HG02798 (cell line): Measurements from ENCODE around the gene SLC15A4.
A peak's percentile ranks its signal among the peaks of the same experiment; 100 is the strongest.
"Not testable (repeated sequence)": the region's sequence is repeated elsewhere in the genome, so short reads cannot be mapped to it uniquely, and the experiment has no call there.

Experiments used
- ATAC-seq: cut with Tn5 transposase; IDR thresholded peaks from one replicate; pipeline ENCODE4 v1.9.1; 2021; ENCODE audit warnings: mild to moderate bottlenecking; ENCODE audit not compliant: unreplicated experiment, poor library complexity

Gene SLC15A4

DNA sequence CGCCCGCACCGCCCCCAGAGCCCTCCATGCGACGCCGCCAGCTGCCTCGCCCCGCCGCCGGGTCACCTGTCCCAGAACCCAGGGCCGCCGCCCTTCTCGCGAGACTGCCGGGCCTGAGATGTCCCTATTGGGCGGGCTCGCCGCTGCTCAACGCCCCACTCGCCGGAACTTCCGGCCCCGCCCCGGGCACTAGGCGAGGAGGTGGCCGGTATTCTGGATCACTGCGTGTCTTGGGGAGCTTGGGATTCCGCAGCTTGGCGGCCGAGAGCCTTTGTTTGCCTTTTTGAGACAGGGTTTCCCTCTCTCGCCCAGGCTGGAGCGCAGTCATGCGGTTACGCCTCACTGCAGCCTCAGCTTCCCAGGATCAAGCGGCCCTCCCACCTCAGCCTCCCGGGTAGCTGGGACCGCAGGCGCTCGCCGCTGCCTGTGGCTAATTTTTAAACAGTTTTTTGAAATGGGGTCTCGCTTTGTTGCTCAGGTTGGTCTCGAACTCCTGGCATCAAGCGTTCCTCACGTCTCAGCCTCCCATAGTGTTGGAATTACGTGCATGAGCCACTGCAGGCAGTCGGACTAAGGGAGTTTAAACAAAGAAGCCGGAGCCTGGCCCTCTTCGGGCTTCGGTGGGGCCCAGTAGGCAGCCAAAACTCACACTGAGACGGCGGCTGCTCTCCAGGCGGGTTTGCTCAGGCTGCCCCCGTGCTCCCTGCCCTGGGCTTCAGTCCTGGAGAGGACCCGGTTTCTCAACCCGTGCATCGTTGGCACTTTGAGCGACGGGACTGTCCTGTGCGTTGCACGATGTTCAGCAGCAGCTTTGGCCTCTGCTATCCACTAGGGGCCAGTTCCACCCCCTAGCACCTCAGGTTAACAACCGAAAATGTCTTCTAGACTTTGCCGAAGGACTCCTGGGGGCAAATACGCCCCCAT lies at the start of gene SLC15A4:
Gene SLC15A4, minus strand, starts transcription at position 43 of the 924 bp plus-strand sequence. Its CDS starts 15 bp downstream, at position 28.
- ATAC-seq = peak; percentile 82

DNA sequence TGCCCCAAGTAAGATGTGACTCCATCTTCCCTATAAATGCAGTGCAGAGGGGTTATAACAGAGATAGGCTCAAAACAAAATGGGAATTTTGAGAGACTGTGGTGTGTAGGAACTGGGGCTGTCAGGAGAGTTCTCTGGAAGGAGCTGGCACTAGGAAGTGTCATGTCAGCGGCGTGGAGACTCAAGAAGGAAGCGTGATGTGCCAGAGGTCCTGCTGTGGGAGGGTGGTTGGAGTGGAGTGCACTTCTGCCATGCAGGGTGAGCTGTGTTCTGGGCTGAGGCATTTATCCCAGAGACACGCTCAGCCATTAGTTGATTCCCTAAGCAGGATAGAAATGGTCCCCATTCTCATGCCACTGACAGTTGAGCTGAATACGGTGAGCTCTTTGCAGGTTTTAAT lies 48.5 kb upstream of the SLC15A4 start:
- ATAC-seq = no peak

DNA sequence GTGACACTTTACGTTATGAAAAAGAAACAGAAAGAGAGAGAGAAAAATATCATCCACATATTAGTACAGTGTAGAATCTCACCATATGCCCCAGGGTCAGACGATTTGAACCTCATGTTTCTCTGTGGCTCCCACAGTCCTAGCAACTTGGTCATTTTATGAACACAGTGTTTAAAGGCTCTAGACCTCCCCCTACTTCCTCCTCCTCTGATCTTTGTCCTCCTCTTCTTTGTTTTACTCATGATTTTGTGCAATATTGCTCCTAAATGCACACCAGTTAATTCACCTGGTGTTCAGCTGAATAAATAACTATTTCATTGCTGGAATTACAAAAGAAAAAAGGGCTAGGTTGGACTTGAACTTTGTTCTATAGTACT lies 47.7 kb upstream of the SLC15A4 start:
- ATAC-seq = no peak

DNA sequence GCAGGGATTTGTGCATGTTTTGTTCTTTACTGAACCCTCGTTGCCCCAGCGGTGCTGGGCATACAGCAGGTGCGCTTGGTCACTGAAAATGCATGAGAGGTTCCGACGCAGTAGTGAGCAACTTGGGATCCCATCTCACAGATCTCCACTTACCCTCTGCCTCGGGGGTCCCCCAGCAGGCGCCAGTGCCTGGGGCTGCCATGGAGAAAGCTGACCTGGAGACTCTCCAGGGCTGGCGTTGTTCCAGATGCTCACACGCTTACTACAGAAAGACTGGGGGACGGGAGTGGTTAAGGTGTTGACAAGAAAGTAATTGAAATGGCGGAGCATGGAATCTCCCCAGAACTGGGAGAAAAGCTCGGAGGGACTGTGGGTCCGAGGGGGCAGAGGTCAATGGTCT lies 43.7 kb upstream of the SLC15A4 start:
- no peak for ATAC-seq

DNA sequence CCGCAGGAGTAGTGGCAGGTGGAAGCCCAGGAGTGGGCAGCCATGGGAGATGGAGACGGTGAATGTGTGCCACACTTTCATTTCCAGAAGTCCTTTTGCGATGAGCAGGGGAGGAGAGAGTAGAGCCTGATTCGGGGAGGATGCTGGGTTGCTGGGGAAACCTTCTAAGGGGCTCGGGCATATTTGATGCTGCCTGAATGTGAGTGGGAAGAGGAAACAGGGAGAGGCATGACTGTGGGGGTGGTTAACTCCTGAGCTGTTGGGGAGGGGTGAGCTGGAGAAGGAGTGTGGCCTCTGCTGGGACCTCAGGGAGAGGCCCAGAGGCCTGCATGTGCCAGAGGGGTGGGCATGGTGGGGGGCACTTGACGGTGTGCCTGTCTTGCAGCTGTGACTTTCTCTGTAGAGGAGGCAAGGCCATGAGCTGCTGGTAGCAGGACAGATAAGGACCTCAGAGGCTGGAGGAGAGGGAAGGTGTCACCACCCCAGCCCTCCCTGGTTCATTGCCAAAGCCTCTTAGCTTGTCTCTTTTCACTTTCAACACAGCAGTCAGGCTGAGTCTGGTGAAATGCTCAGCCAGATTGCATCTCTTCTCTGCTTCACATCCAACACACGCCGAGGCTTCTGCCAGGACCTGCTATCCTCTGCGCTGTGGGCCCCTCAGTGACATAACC lies 40.9 kb upstream of the SLC15A4 start:
- no peak for ATAC-seq

DNA sequence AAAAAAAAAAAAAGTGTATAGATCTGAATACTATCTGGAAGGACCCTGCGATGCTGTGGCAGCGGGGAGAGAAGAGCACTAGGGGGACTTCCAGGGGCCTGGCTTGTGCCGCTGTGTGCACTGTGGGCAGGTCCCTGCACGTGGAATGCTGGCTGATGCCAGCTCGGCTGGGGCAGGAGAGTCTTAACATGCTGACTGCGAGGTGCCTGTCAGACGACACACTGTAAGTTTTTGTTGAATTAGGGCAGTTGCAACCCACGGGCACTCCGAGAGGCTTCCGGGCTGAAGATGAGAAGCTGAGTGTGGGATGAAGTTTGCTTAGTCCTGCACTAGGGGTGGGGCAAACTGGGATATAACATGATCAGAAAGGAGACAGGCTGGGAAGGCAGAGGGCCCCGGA lies 40.2 kb upstream of the SLC15A4 start:
- no peak for ATAC-seq

DNA sequence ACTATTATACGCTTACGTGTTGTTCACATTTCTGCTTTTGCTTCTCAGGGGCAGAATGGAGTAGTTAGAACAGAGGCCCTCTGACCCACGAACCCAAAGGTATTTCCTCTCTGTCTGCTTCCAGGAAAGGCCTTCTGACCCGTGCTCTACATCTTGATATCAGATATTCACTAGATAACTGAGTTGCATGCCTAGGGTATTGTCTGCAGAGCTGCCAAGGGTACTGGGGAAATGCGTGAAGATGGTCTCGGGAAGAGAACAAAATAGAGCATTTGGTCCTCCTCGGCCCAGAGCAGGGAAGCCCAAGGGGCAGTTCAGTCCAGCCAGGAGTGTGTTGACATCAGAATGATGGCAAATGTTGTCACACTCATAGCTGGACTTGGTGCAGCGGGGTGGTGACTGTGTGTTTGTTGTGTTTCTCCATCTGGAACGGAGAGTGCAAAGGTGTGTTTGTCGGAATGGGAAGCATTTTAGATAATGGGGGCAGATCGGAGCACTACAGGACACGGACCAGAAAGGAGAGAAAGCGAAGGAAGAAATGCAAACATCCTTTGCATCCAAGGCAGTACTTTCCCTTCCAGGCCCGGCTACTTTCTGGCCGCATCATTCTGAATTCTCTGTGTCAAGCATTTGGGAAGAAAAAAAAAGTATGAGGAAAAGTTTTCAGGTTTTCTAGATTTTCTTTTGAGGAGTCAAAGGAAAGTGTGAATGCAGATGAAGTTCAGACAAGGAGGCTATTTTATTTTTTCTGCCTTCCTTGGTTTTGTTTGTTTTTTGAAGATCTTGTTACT lies 37.7 kb upstream of the SLC15A4 start:
- no peak for ATAC-seq

DNA sequence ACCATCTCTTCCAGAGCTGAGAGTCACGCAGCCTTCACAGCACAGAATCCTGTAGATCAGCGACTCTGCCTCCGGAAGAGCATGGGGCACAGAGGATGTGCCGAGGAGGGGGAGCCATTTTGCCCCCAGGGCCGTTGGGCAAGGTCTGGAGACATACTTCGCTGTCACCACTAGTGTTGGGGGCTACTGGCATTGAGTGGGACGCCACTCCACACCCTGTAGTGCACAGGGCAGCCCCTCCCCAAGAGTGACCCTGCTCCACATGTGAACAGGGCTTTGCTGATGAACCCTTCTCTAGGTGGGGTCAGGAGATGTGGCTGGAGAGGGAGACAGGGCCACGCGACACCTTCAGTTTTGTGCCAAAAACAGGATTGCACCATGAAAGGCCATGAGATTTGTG lies 35.6 kb upstream of the SLC15A4 start:
- ATAC-seq = no peak

DNA sequence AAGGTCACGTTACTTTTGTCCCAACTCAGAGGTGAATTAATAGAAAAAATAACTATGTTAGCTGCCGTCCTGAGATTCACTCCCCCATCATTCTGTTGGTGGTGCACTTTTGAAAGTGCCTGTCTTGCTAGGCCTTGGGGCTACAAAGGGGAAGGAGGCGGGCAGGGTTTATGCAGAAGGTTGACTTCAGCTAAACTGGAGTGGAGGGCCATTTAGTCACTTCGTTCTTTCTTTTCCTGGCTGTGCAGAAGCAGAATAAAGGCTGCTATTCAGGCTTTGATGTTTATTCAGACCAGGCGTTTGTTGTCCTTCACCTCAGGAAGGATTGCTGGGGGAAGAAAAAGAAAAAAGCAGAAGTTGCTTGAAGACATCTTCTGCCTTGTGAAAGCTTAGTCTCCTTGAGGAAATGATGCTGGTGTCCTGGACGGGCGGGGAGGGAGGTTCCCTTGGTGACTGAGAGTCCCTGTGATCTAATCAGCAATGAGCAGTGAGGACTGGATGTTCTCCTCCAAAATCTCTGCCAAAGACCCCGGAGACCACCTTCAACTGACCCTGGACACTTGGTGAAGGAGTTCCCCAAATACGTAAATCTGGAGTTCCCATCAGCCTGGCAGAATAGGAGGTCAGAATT lies 33.5 kb upstream of the SLC15A4 start:
- ATAC-seq = no peak

DNA sequence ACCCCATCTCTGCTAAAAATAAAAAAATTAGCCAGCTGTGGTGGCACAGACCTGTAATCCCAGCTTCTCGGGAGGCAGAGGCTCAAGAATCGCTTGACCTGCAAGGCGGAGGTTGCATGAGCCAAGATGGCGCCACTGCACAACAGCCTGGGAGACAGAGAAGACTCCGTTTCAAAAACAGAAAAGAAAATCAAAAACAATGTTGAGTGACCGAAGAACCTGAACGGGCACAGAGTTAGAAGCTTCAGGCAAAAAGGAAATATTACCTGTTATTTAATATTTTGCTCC lies 33.0 kb upstream of the SLC15A4 start:
- no peak for ATAC-seq

DNA sequence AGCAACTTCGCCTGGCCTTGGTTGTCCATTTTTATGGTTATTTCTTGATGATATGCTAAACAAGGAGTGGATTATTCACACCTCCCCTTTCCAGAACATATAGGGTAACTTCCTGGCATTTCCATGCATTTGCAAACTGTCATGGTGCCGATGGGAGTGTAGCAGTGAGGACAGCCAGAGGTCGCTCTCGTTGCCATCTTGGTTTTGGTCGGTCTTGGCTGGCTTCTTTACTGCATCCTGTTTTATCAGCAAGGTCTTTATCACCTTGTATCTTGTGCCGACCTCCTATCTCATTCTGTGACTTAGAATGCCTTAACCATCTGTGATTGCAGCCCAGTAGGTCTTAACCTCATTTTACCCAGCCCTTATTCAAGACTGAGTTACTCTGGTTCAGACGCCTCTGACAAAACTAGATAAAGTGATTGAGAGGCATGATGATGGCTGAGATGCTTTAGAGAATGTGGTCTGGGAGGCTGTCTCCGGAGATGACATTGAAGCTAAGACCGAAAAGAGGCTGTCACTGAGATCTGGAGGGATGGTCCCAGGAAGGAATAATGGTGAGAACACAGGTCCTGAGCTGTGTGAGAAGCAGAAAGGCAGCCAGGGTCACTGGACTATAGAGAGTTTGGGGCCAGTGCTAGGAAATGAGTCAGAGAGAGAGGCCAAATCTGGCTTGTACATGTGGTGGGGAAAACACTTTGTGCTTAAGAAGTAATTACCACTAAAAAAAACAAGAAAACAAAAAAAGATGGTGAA lies 32.5 kb upstream of the SLC15A4 start:
- ATAC-seq = no peak

DNA sequence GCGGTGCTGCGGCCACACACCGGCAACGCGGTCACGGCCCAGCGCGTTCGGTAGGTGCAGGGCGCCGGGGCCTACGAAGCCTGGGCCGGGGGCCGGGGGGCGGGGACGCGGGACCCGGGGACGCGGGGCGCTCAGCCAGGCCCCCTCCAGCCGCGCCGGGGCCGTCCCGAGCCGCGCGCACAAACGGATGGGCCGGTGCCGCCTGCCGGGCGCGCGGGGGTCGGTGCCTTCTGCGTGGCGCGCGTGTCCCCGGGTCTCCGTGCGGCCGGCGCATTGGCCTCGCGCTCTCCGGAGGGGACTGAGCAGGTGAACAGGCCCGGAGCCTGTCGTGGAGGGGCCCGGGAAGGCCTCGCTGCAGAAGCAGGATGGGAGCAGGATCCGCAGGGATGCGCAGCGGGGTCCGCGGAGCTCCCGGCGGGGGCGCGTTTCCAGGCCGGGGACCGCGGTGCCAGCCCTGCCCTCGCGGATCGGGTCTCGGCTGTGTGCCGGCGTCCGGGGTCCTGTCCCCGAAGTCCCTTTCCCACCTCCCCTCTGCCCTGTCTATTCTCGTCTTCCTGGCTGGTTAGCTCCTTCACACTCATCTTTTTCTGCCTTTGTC lies 29.9 kb upstream of the SLC15A4 start:
- no peak for ATAC-seq

DNA sequence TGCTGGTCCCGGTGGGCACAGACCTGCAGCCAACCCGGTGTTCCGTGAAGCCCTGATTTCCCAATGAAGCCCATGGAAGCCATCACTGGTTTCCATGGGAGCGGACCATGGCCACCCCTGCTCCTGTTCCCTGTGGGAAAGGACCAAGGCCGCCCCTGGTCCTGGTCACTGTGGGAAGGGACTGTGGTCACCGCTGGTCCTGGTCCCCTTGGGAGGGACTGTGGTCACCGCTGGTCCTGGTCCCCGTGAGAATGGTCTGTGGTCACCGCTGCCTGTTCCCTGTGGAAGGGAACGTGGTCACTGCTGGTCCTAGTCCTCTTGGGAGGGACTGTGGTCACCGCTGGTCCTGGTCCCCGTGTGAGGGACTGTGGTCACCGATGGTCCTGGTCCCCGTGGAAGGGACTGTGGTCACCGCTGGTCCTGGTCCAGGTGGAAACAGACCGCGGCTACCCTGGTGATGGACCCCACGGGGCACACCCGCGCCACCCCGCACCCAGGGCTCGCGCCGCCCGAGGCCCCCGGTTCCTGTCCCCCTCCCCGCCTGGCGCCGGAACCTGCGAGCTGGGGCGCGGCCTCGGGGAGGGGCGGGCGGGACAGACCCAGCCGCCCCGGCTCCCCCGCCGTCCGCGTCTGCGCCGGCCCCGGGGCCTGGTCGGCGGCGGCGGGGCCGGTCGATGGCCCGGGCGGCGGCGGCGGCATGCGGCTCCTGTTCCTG lies 29.3 kb upstream of the SLC15A4 start, which contains the start of gene GLT1D1:
Gene GLT1D1, plus strand, starts transcription at position 594 of the 715 bp plus-strand sequence. Its CDS starts 104 bp downstream, at position 698.
- ATAC-seq = no peak

DNA sequence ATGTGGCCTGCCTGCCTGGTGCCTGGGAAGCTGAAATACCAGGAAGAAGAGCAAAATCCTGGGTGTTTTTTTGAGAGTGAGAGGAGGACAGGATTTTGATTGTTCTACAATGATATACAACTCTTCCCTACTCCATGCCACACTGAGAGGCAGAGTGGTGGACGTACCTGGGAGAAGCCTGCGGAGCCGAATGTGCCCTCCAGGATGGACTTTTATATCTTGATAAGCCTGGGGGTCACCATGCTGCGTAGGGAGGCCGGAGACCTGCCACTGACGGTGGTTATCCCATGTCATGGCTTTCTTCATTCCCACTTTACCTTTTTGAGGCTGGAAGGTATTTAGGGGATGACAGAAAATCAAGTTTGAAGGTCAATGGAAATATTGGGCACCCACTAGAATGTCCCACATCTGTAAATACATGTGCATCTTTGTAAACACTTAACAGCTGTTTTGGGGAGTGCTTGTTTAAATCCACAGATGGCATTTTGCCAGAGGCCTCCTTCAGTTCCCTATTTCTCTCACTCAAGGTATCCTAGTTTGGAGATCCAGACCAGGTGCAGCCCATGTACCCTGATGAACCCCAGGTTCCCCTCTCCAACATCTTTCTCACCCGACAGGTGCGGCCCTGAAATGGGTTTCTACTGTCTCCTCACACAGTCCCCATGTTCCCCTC lies 28.4 kb upstream of the SLC15A4 start:
- no peak for ATAC-seq

DNA sequence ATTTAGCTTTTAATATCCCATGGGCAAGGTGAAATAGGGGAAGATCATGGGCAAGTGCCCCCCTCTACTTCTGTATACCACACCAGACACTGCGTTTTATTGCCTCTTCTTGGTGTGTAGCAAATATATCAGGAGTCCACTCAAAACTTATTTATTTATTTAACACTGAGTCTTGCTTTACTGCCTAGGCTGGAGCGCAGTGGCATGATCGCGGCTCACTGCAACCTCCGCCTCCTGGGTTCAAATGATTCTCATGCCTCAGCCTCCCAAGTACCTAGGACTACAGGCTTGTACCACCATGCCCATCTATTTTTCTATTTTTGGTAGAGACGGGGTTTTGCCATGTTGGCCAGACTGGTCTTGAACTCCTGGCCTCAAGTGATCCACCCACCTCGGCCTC lies 27.7 kb upstream of the SLC15A4 start:
- ATAC-seq = not testable (repeated sequence)

DNA sequence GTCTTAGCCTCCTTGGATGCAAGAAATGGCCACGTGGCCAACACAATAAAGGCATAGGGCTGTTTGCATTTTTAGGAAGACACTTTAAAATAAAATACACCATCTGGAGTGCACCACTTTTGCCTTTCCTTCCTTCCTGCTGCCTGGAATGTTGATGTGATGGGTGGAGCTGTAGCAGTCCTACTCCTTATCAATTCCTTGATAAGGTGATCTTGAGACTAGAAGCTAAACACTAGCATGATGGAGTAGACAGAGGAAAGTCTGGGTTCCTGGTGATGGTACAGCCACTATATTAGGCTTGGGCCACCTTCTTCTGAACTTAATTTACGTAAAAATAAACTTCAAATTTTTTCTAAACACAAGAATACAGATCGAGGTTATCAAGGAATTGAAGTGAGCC lies 26.6 kb upstream of the SLC15A4 start:
- ATAC-seq = no peak

DNA sequence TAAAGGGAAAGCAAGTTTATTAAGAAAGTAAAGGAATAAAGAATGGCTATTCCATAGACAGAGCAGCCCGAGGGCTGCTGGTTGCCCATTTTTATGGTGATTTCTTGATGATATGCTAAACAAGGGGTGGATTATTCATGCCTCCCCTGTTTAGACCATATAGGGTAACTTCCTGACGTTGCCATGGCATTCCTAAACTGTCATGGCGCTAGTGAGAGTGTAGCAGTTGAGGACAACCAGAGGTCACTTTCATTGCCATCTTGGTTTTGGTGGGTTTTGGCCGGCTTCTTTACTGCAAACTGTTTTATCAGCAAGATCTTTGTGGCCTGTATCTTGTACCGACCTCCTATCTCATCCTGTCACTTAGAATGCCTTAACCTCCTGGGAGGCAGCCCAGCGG lies 26.0 kb upstream of the SLC15A4 start:
- ATAC-seq = not testable (repeated sequence)

DNA sequence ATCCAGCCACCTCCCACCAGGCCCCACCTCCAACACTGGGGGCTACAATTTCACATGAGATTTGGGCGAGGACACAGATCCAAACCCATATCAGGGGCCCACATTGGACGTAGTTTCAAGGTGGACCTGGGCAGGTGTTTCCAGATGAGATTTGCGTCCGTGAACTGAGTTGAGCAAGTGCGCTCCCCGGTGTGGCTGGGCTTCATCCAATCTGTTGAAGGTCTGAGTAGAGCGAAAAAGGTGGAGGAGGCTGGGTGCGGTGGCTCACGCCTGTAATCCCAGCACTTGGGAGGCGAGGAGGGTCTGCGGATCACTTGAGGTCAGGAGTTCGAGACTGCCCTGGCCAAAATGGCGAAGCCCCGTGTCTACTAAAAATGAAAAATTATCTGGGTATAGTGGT lies 24.6 kb upstream of the SLC15A4 start:
- ATAC-seq = no peak
